Calu3 (cell line): ENCODE measurements around the gene DLGAP4. TPM values are rescaled to one million over a fixed set of nuclear protein-coding genes. Genes with fewer than 3 reads are reported as not detected.

Experiments used
- BruUV-seq: library from RNA; stranded (reverse); fragments of 400-500 nt; replicated peaks from 2 replicates; lab custom pipeline; 2021; lab: Mats Ljungman, UMichigan
- CTCF ChIA-PET: fragments of 300-600 bp; sonication (Branson Sonifier 250); formaldehyde crosslinking; loops from one replicate; lab custom pipeline; 2022; ENCODE audit warnings: antibody characterized with exemption; lab: Charles Lee
- DNase-seq: peaks from one replicate; pipeline ENCODE4 v3.0.0; 2022
- H3K27ac Mint-ChIP-seq: one replicate; pipeline ENCODE4 v1.8.0; 2022; ENCODE audit warnings: mixed read lengths; ENCODE audit not compliant: unreplicated experiment
- H3K27me3 Mint-ChIP-seq: one replicate; pipeline ENCODE4 v1.8.0; 2022; ENCODE audit warnings: mixed read lengths; ENCODE audit not compliant: unreplicated experiment
- H3K36me3 Mint-ChIP-seq: one replicate; pipeline ENCODE4 v1.8.0; 2022; ENCODE audit warnings: mild to moderate bottlenecking, moderate library complexity, mixed read lengths; ENCODE audit not compliant: insufficient read depth, unreplicated experiment
- H3K4me1 Mint-ChIP-seq: one replicate; pipeline ENCODE4 v1.8.0; 2022; ENCODE audit warnings: mild to moderate bottlenecking, low read depth, mixed read lengths; ENCODE audit not compliant: unreplicated experiment
- H3K4me3 Mint-ChIP-seq: one replicate; pipeline ENCODE4 v1.8.0; 2022; ENCODE audit warnings: mild to moderate bottlenecking, low read depth, moderate library complexity, mixed read lengths; ENCODE audit not compliant: unreplicated experiment
- H3K9me3 Mint-ChIP-seq: one replicate; pipeline ENCODE4 v1.8.0; 2022; ENCODE audit warnings: low read depth, mixed read lengths; ENCODE audit not compliant: unreplicated experiment
- intact Hi-C: fragments of 100-400 bp; cut with micrococcal nuclease; formaldehyde crosslinking; loops from one replicate; pipeline ENCODE4 v1.10.0; 2022; ENCODE audit not compliant: unreplicated experiment
- total RNA-seq: library from RNA; stranded (reverse); gene quantifications from 2 replicates; pipeline ENCODE4 v1.2.3, GENCODE V29; 2022
- TF ChIP-seq, protein P1 (sequence below): fragments of 200-600 bp; IDR thresholded peaks from one replicate; pipeline ENCODE4 v1.8.0; 2022; ENCODE audit warnings: antibody characterized with exemption; ENCODE audit not compliant: unreplicated experiment

Gene DLGAP4
- total RNA-seq, 1 experiment from 2014 or later = 66.4 TPM

DNA sequence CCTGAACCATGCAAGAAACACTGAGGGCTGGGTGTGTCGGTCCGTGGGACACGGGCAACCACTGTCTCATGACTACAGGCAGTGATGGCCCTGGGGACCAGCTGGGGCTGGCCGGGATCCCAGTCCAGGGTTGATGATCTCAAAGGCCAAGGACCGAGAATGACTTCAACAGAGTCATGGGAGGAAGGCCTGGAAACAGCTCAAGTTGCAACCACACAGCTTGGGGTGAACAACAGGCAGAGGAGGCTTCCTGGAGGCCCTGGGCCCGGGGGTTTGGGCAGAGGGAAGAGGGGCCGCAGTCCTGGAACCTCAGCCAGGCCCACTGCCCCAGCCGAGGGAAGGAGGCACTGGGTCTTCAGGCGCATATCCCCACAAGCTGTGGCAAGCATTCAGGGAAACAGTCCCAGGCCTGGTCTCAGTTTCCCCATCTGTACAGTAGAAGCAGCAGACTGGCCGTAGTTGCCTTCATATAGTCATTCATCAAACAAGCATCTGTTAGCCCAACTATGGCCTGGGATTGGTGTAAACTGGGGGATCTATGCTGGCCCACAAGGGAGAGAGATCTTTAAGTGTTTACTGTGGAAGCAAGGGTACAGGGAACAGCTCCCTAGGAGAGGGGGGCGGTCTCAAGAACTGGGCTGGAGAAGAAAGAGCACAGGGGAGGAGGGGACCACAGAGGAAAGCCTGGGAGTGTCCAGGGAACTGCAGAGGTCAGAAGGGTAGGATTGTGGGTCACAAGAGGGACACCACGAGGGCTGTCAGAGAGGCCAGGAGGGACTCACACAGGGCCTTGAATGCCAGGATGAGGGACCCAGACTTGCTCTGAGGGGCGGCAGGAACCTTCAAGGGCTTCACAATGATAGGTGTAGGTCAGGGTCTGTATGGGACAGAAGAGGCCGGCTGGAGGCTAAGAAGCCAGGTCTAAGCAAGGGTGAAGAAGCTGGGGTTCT is 237.3 kb downstream of the DLGAP4 start:
- Mint-ChIP-seq H3K27me3 (no peaks in the 10 kb centered on the region), H3K9me3 (no peaks in the 10 kb centered on the region), H3K27ac (no peak overlapping the region), H3K4me1 (no peaks in the 10 kb centered on the region), H3K4me3 (no peak overlapping the region), H3K36me3 (peaks cover 3% of the 10 kb centered on the region)
- intact Hi-C loops = no loop called here
- no peak for DNase-seq
- TF ChIP-seq, protein P1, sequence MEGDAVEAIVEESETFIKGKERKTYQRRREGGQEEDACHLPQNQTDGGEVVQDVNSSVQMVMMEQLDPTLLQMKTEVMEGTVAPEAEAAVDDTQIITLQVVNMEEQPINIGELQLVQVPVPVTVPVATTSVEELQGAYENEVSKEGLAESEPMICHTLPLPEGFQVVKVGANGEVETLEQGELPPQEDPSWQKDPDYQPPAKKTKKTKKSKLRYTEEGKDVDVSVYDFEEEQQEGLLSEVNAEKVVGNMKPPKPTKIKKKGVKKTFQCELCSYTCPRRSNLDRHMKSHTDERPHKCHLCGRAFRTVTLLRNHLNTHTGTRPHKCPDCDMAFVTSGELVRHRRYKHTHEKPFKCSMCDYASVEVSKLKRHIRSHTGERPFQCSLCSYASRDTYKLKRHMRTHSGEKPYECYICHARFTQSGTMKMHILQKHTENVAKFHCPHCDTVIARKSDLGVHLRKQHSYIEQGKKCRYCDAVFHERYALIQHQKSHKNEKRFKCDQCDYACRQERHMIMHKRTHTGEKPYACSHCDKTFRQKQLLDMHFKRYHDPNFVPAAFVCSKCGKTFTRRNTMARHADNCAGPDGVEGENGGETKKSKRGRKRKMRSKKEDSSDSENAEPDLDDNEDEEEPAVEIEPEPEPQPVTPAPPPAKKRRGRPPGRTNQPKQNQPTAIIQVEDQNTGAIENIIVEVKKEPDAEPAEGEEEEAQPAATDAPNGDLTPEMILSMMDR = no peak
- BruUV-seq = no TSS peak
- CTCF ChIA-PET = interaction anchor here (0.6 kb wide), 1 partner anchor 54 kb away, joined by 4 read pairs; no protein-coding TSS in a partner anchor

DNA sequence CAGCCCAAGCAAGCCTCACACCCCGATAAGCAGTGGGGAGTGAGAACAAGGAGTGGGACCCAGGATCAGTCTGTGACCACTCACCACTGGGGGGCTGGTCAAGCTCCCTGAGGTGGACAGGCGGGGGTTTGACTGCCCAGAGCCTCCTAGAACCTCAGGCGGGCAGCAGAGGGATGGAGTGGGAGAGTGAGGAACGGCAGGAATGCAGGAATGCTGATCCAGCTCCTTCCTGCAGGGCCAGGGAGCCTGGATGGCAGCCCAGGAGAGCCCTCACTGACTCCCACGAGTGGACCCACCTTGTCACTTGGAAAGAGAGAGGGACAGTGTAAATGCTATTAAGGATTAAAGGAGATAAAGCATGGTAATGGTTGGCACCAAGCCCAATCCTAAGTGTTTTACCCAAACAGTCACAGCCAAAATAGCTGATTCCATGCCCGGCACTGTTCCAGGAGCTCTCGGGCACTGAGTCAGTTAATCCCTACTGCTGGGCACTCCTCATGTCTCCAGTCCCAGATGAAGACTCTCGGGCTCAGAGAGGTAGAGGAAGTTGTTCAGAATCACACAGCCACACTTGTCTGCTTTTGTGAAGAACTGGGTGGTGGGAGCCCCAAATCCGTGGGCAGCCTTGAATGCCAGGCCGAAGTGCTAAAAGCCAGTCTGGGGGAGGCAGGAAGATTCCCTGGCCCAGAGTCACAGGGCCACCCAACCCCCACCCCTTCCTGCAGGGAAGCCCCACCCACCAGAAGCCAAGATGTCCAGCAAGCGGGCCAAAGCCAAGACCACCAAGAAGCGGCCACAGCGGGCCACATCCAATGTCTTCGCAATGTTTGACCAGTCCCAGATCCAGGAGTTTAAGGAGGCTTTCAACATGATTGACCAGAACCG is 238.2 kb downstream of the DLGAP4 start:
- Mint-ChIP-seq H3K9me3 (no peaks in the 10 kb centered on the region), H3K27ac (no peak overlapping the region), H3K4me3 (no peak overlapping the region), H3K36me3 (peaks cover 3% of the 10 kb centered on the region), H3K27me3 (no peaks in the 10 kb centered on the region), H3K4me1 (no peaks in the 10 kb centered on the region)
- TF ChIP-seq, protein P1 = no peak
- intact Hi-C loops = no loop called here
- BruUV-seq = no TSS peak
- no peak for DNase-seq
- CTCF ChIA-PET = interaction anchor here (0.6 to 0.7 kb wide), 2 partner anchors 238 to 482 kb away, joined by 3 to 5 read pairs; no protein-coding TSS in a partner anchor

DNA sequence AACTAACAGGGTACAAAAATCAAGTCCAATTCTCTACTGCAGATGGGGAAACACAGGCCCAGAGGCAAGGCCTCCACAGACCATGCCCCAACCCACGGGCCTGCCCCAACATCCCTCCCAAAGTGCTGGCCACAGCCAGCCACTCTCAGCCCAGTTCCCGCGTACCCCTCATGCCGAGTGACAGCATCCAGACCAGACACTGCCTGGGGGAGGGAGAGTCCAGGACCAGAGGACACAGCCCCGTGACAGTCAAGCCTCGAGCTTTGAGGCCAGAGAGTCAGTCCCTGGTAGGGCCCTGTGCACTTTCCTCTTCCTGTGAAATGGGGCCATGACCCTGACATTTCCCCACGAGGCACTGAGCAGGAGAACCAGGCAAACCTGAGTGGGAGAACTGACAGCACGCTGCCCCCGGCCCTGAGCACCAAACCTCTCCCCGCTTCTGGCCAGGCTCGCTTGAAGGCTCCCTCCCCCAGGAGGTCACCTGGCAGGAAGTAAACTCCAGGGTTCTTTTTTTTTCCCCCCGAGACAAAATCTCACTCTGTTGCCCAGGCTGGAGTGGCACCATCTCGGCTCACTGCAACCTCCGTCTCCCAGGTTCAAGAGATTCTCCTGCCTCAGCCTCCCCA is 240.1 kb downstream of the DLGAP4 start:
- DNase-seq = no peak
- CTCF ChIA-PET = no interaction called here
- intact Hi-C loops = no loop called here
- TF ChIP-seq, protein P1 = no peak
- no peaks in the 10 kb centered on the region for H3K4me1 Mint-ChIP-seq
- peaks cover 3% of the 10 kb centered on the region for H3K36me3 Mint-ChIP-seq
- no peak overlapping the region for H3K27ac Mint-ChIP-seq
- H3K9me3 Mint-ChIP-seq = no peaks in the 10 kb centered on the region
- H3K27me3 Mint-ChIP-seq = no peaks in the 10 kb centered on the region
- no TSS peak for BruUV-seq
- H3K4me3 Mint-ChIP-seq = no peak overlapping the region
